Epithelial cell of esophagus (primary cell): Measurements from ENCODE around the gene RAD9B.
"Not testable (repeated sequence)": the region's sequence is repeated elsewhere in the genome, so short reads cannot be mapped to it uniquely, and the experiment has no call there.

Experiments
- DNase-seq: peaks from one replicate; pipeline ENCODE4 v3.0.0; 2010; ENCODE audit warnings: low read depth
- H3K4me3 ChIP-seq: 2 replicates; pipeline ENCODE4 v1.5.1; 2011; ENCODE audit warnings: mild to moderate bottlenecking, low read length, control low read depth
- CTCF ChIP-seq: IDR thresholded peaks from 2 replicates; pipeline ENCODE4 v1.5.1; 2011; ENCODE audit warnings: low read depth, mild to moderate bottlenecking, low read length, control low read depth, inconsistent platforms; ENCODE audit not compliant: insufficient read depth; ENCODE audit errors: missing control alignments

Gene RAD9B

GRCh38 chr12:110505332-110505731, 3.2 kb downstream of the RAD9B start:
- H3K4me3 ChIP-seq: no peak overlapping the region
- DNase-seq: no peak
- TF ChIP-seq CTCF: no peak

- TF ChIP-seq CTCF: no peak
- H3K4me3 ChIP-seq: no peak overlapping the region
- DNase-seq: peak; percentile 4
Observed at GRCh38 chr12:110508071-110508586, 6.0 kb downstream of the RAD9B start.

- H3K4me3 ChIP-seq: no peak overlapping the region
- no peak for TF ChIP-seq CTCF
- no peak for DNase-seq
Observed at GRCh38 chr12:110513842-110514241, 11.7 kb downstream of the RAD9B start.

- DNase-seq: no peak
- no peak for TF ChIP-seq CTCF
- H3K4me3 ChIP-seq: no peak overlapping the region
Observed at GRCh38 chr12:110514363-110514762, 12.2 kb downstream of the RAD9B start.

- TF ChIP-seq CTCF: no peak
- no peak for DNase-seq
- H3K4me3 ChIP-seq: no peak overlapping the region
Observed at GRCh38 chr12:110516995-110517394, 14.9 kb downstream of the RAD9B start.

GRCh38 chr12:110518014-110518413, 15.9 kb downstream of the RAD9B start:
- not testable (repeated sequence) for DNase-seq, H3K4me3 ChIP-seq

- not testable (repeated sequence) for H3K4me3 ChIP-seq, DNase-seq
Observed at GRCh38 chr12:110520876-110521712, 19.0 kb downstream of the RAD9B start.

GRCh38 chr12:110528277-110528839, 26.2 kb downstream of the RAD9B start:
- no peak overlapping the region for H3K4me3 ChIP-seq
- TF ChIP-seq CTCF: no peak
- no peak for DNase-seq
